IMR-90 (cell line): ENCODE data around the gene TUBG2. TPM values are rescaled to one million over a fixed set of nuclear protein-coding genes. Genes with fewer than 3 reads are reported as not detected.
A peak's percentile ranks its signal among the peaks of the same experiment; 100 is the strongest.

Experiments used
- ATAC-seq: fragments of 200-7000 bp; cut with Tn5 transposase; 2 replicates; pipeline ENCODE4 v1.9.1; 2020; ENCODE audit warnings: low read depth, mild to moderate bottlenecking, moderate library complexity
- BruUV-seq: library from RNA; stranded (reverse); fragments of 400-500 nt; replicated peaks from 2 replicates; lab custom pipeline; 2021; lab: Mats Ljungman, UMichigan
- CTCF ChIA-PET: fragments of 300-600 bp; formaldehyde crosslinking; extraction: SDS; loops from one replicate; lab custom pipeline; 2021; ENCODE audit warnings: antibody characterized with exemption; lab: Yijun Ruan, JAX
- POLR2A ChIA-PET: fragments of 300-600 bp; sonication (Branson Sonifier 250); formaldehyde crosslinking; loops from one replicate; lab custom pipeline; 2022; ENCODE audit warnings: antibody characterized with exemption; ENCODE audit not compliant: unreplicated experiment; lab: Charles Lee
- DNase-seq: peaks from one replicate; pipeline ENCODE4 v3.0.0; 2013
- H2AFZ ChIP-seq: replicated peaks from 2 replicates; pipeline ENCODE3; 2013; ENCODE audit warnings: low read length, mild to moderate bottlenecking; ENCODE audit not compliant: poor library complexity
- H2AK5ac ChIP-seq: 2 replicates; pipeline ENCODE4 v1.6.1; 2013; ENCODE audit warnings: low read depth, low read length, inconsistent platforms
- H2AK9ac ChIP-seq: replicated peaks from 2 replicates; pipeline ENCODE3; 2013; ENCODE audit warnings: mild to moderate bottlenecking, low read depth, low read length, moderate library complexity; ENCODE audit not compliant: poor library complexity
- H2BK120ac ChIP-seq: 2 replicates; pipeline ENCODE4 v1.6.1; 2013; ENCODE audit warnings: low read depth, low read length, inconsistent platforms
- H2BK15ac ChIP-seq: 3 replicates; pipeline ENCODE4 v1.6.1; 2013; ENCODE audit warnings: low read depth, low read length, inconsistent platforms
- H2BK20ac ChIP-seq: 2 replicates; pipeline ENCODE4 v1.6.1; 2013; ENCODE audit warnings: low read depth, mild to moderate bottlenecking, inconsistent platforms, low read length, moderate library complexity
- H2BK5ac ChIP-seq: 2 replicates; pipeline ENCODE4 v1.6.1; 2013; ENCODE audit warnings: mild to moderate bottlenecking, low read depth, low read length, inconsistent platforms; ENCODE audit not compliant: poor library complexity, severe bottlenecking
- H3K14ac ChIP-seq: replicated peaks from 2 replicates; pipeline ENCODE4 v1.6.1; 2013; ENCODE audit warnings: low read depth, low read length, inconsistent platforms
- H3K18ac ChIP-seq: 2 replicates; pipeline ENCODE4 v1.6.1; 2013; ENCODE audit warnings: low read depth, low read length, control low read depth
- H3K23ac ChIP-seq: 2 replicates; pipeline ENCODE4 v1.6.1; 2013; ENCODE audit warnings: low read depth, low read length, inconsistent platforms
- H3K27ac ChIP-seq: 2 replicates; pipeline ENCODE4 v1.5.1; 2013; ENCODE audit warnings: mild to moderate bottlenecking, control low read depth, low read length; ENCODE audit not compliant: insufficient read depth
- H3K27me3 ChIP-seq: 2 replicates; pipeline ENCODE4 v1.6.1; 2013; ENCODE audit warnings: low read length; ENCODE audit not compliant: control insufficient read depth, insufficient read depth
- H3K36me3 ChIP-seq: 2 replicates; pipeline ENCODE4 v1.6.1; 2013; ENCODE audit warnings: low read length, mixed read lengths; ENCODE audit not compliant: control insufficient read depth, insufficient read depth
- H3K4ac ChIP-seq: 2 replicates; pipeline ENCODE4 v1.6.1; 2013; ENCODE audit warnings: low read depth, low read length, inconsistent platforms
- H3K4me1 ChIP-seq: 2 replicates; pipeline ENCODE4 v1.6.1; 2013; ENCODE audit warnings: low read length, mixed read lengths; ENCODE audit not compliant: control insufficient read depth, insufficient read depth
- H3K4me2 ChIP-seq: 2 replicates; pipeline ENCODE4 v1.6.1; 2013; ENCODE audit warnings: low read depth, mild to moderate bottlenecking, control low read depth, low read length, moderate library complexity
- H3K4me3 ChIP-seq: 2 replicates; pipeline ENCODE4 v1.5.1; 2013; ENCODE audit warnings: low read depth, mild to moderate bottlenecking, control low read depth, low read length, moderate library complexity; ENCODE audit not compliant: insufficient read depth
- H3K56ac ChIP-seq: 2 replicates; pipeline ENCODE4 v1.6.1; 2013; ENCODE audit warnings: low read length, inconsistent platforms; ENCODE audit not compliant: insufficient read depth; ENCODE audit errors: extremely low read depth
- H3K79me1 ChIP-seq, 2 experiments: 2 replicates each; pipeline ENCODE4 v1.6.1; 2013; ENCODE audit warnings: low read length in 2 of 2, inconsistent platforms in 1 of 2, low read depth in 1 of 2
- H3K9ac ChIP-seq: 2 replicates; pipeline ENCODE4 v1.6.1; 2013; ENCODE audit warnings: low read depth, low read length, control low read depth
- H3K9me1 ChIP-seq: 2 replicates; pipeline ENCODE4 v1.6.1; 2013; ENCODE audit warnings: low read length, inconsistent platforms; ENCODE audit not compliant: insufficient read depth
- H3K9me3 ChIP-seq: 2 replicates; pipeline ENCODE4 v1.6.1; 2013; ENCODE audit warnings: low read length; ENCODE audit not compliant: control insufficient read depth, insufficient read depth
- H4K20me1 ChIP-seq: 2 replicates; pipeline ENCODE4 v1.6.1; 2013; ENCODE audit warnings: low read length, inconsistent platforms; ENCODE audit not compliant: insufficient read depth
- H4K5ac ChIP-seq: 2 replicates; pipeline ENCODE4 v1.6.1; 2013; ENCODE audit warnings: mild to moderate bottlenecking, low read depth, low read length, control low read depth
- H4K8ac ChIP-seq, 2 experiments: 2 replicates each; pipeline ENCODE4 v1.6.1; 2013; ENCODE audit warnings: low read depth in 2 of 2, low read length in 2 of 2, control low read depth in 1 of 2, inconsistent platforms in 1 of 2
- H4K91ac ChIP-seq: 2 replicates; pipeline ENCODE4 v1.6.1; 2013; ENCODE audit warnings: low read depth, low read length, inconsistent platforms; ENCODE audit not compliant: insufficient read depth
- CHD1 ChIP-seq: IDR thresholded peaks from 2 replicates; pipeline ENCODE4 v1.6.1; 2012; ENCODE audit warnings: low read depth, low read length, improper control_type of control experiment
- CTCF ChIP-seq: conservative IDR thresholded peaks from 2 replicates; pipeline ENCODE4 v1.5.1; 2012; ENCODE audit warnings: mild to moderate bottlenecking, low read depth, low read length, improper control_type of control experiment
- FOS ChIP-seq: fragments of 150-350 bp; IDR thresholded peaks from 2 replicates; pipeline ENCODE4 v1.6.1; 2016; ENCODE audit warnings: low read depth, low read length
- MAFK ChIP-seq: IDR thresholded peaks from 2 replicates; pipeline ENCODE4 v1.6.1; 2012; ENCODE audit warnings: low read depth, low read length, improper control_type of control experiment
- MAZ ChIP-seq: IDR thresholded peaks from 2 replicates; pipeline ENCODE4 v1.6.1; 2012; ENCODE audit warnings: low read depth, mild to moderate bottlenecking, low read length, improper control_type of control experiment, moderate library complexity, borderline replicate concordance
- MXI1 ChIP-seq: IDR thresholded peaks from 2 replicates; pipeline ENCODE4 v1.6.1; 2012; ENCODE audit warnings: low read depth, mild to moderate bottlenecking, low read length, moderate library complexity, borderline replicate concordance
- NFE2L2 ChIP-seq: fragments of 150-350 bp; IDR thresholded peaks from 2 replicates; pipeline ENCODE4 v1.6.1; 2016; ENCODE audit warnings: low read depth, mild to moderate bottlenecking, low read length
- POLR2A ChIP-seq: IDR thresholded peaks from 2 replicates; pipeline ENCODE4 v1.6.1; 2012; ENCODE audit warnings: mild to moderate bottlenecking, low read depth, low read length
- RAD21 ChIP-seq: IDR thresholded peaks from 2 replicates; pipeline ENCODE4 v1.6.1; 2012; ENCODE audit warnings: low read length, improper control_type of control experiment
- RCOR1 ChIP-seq: IDR thresholded peaks from 2 replicates; pipeline ENCODE4 v1.6.1; 2012; ENCODE audit warnings: mild to moderate bottlenecking, low read length, improper control_type of control experiment; ENCODE audit not compliant: insufficient replicate concordance
- RFX5 ChIP-seq: IDR thresholded peaks from 2 replicates; pipeline ENCODE4 v1.8.0; 2012; ENCODE audit warnings: low read depth, mild to moderate bottlenecking, low read length, moderate library complexity
- SMC3 ChIP-seq: fragments of 150-350 bp; IDR thresholded peaks from 2 replicates; pipeline ENCODE4 v1.6.1; 2016; ENCODE audit warnings: low read depth, mild to moderate bottlenecking, antibody characterized with exemption, low read length, moderate library complexity
- USF2 ChIP-seq: fragments of 150-350 bp; IDR thresholded peaks from 2 replicates; pipeline ENCODE4 v1.6.1; 2017; ENCODE audit warnings: mild to moderate bottlenecking, antibody characterized with exemption, low read length, low read depth
- WGBS, 2 experiments: methylation state at CpG; one replicate each; pipeline versions ENCODE4 v1.1.5 to v1.1.7; 2013; ENCODE audit warnings: missing lambda C conversion rate in 2 of 2; ENCODE audit not compliant: insufficient read length in 1 of 2; ENCODE audit errors: extremely low coverage in 2 of 2; 5-methylcytosine and 5-hydroxymethylcytosine counted together
- dilution Hi-C: fragments of 300-500 bp; cut with HindIII; formaldehyde crosslinking; loops from one replicate; pipeline ENCODE4 v1.14.3; 2018; ENCODE audit warnings: low sequenced_read_pairs; ENCODE audit not compliant: unreplicated experiment
- in situ Hi-C: fragments of 300-500 bp; cut with MboI; formaldehyde crosslinking; loops from 3 replicates; pipeline ENCODE4 v1.14.3; 2019; ENCODE audit warnings: low sequenced_read_pairs, inconsistent platforms, mixed read lengths
- intact Hi-C: fragments of 100-400 bp; cut with micrococcal nuclease; formaldehyde crosslinking; loops from 2 replicates; pipeline ENCODE4 v1.10.0; 2022
- polyA plus RNA-seq, 3 experiments: library from polyadenylated mRNA; depleted of rRNA; stranded (reverse); fragments of >200 nt; gene quantifications; 2 replicates each; pipeline ENCODE4 v1.2.3, GENCODE V29; 2012; ENCODE audit warnings: low replicate concordance in 1 of 3
- total RNA-seq: library from RNA; depleted of rRNA; stranded (reverse); fragments of >200 nt; gene quantifications from 2 replicates; pipeline ENCODE4 v1.2.3, GENCODE V29; 2012

The TUBG2 gene
- total and polyA plus RNA-seq, 2 of the 4 experiments (the other 2 are of a cell fraction): 3.6 to 24.6 TPM

- peak overlapping the region; percentile 44 for H4K91ac ChIP-seq
- peak overlapping the region; percentile 60; the same call in 1 of the 2 replicates for H3K23ac ChIP-seq
- H3K9ac ChIP-seq: no peak overlapping the region; the same call in 1 of the 2 replicates
- H2BK15ac ChIP-seq: 0 out of 3 replicates have a peak overlapping the region, but pooled peaks have one; percentile 20
- H3K9me3 ChIP-seq: no peaks in the 10 kb centered on the region
- whole genome bisulfite sequencing, 2 experiments: 21% methylated on average over 6 of the region's 32 CpGs; no CpG with 5 or more reads in 1 of the 2 experiments
- H3K36me3 ChIP-seq: peaks cover 40% of the 10 kb centered on the region
- no peak overlapping the region for H4K5ac ChIP-seq
- H2AK5ac ChIP-seq: peak overlapping the region; percentile 83
- H2BK120ac ChIP-seq: peak overlapping the region; percentile 44
- H2BK5ac ChIP-seq: no peak overlapping the region
- ChIA-PET POLR2A (no interaction called here), CTCF (interaction anchor here (0.9 to 1.1 kb wide), 3 partner anchors 17 to 145 kb away, joined by 3 to 5 read pairs (median 3); no protein-coding TSS in a partner anchor)
- no TSS peak for BruUV-seq
- peak overlapping the region; percentile 14; the same call in 1 of the 2 replicates for H3K4me3 ChIP-seq
- peak overlapping the region; percentile 33; the same call in 1 of the 2 replicates for H3K14ac ChIP-seq
- H3K4me2 ChIP-seq: peak overlapping the region; percentile 79
- peak overlapping the region; percentile 29 for H2AFZ ChIP-seq
- peak overlapping the region; percentile 35; the same call in 1 of the 2 replicates for H3K27ac ChIP-seq
- no peak overlapping the region for H3K56ac ChIP-seq
- peak overlapping the region; percentile 73 for H2AK9ac ChIP-seq
- H3K9me1 ChIP-seq: peaks cover 3% of the 10 kb centered on the region; the same call in 1 of the 2 replicates
- no peak overlapping the region; the same call in 1 of the 2 replicates for H3K18ac ChIP-seq
- ATAC-seq (no peak), DNase-seq (peak; percentile 50)
- H4K20me1 ChIP-seq: peaks cover 34% of the 10 kb centered on the region
- H3K79me1 ChIP-seq: peaks cover 14 to 70% of the 10 kb centered on the region in 2 experiments; a peak in 3 of 4 replicates
- intact Hi-C loops (no loop called here), dilution Hi-C loops (no loop called here), in situ Hi-C loops (no loop called here)
- peak overlapping the region; percentile 2; the same call in 1 of the 2 replicates for H2BK20ac ChIP-seq
- peak overlapping the region; percentile 38 for H3K4ac ChIP-seq
- H3K27me3 ChIP-seq: no peaks in the 10 kb centered on the region
- peak overlapping the region in 1 of 2 experiments; percentile 15; a peak in 1 of 4 replicates for H4K8ac ChIP-seq
- H3K4me1 ChIP-seq: peaks cover 21% of the 10 kb centered on the region
- TF ChIP-seq RAD21 (peak; percentile 32), CHD1 (no peak), MAFK (no peak), RFX5 (no peak), RCOR1 (no peak), FOS (no peak), USF2 (no peak), CTCF (peak; percentile 53), MAZ (peak; percentile 28; the same call in 1 of the 2 replicates), NFE2L2 (no peak), SMC3 (no peak), MXI1 (no peak), POLR2A (no peak)
Measured at GRCh38 chr17:42673885-42674754, 15.0 kb downstream of the TUBG2 start.
